Ecto neural progenitor cell (in vitro differentiated cells): ENCODE results near the gene FAM131B.
"Not testable (repeated sequence)": the region's sequence is repeated elsewhere in the genome, so short reads cannot be mapped to it uniquely, and the experiment has no call there.

Experiments
- DNase-seq: peaks from one replicate; pipeline ENCODE4 v3.0.0-alpha.2; 2018; ENCODE audit warnings: low spot score

Gene FAM131B

DNA sequence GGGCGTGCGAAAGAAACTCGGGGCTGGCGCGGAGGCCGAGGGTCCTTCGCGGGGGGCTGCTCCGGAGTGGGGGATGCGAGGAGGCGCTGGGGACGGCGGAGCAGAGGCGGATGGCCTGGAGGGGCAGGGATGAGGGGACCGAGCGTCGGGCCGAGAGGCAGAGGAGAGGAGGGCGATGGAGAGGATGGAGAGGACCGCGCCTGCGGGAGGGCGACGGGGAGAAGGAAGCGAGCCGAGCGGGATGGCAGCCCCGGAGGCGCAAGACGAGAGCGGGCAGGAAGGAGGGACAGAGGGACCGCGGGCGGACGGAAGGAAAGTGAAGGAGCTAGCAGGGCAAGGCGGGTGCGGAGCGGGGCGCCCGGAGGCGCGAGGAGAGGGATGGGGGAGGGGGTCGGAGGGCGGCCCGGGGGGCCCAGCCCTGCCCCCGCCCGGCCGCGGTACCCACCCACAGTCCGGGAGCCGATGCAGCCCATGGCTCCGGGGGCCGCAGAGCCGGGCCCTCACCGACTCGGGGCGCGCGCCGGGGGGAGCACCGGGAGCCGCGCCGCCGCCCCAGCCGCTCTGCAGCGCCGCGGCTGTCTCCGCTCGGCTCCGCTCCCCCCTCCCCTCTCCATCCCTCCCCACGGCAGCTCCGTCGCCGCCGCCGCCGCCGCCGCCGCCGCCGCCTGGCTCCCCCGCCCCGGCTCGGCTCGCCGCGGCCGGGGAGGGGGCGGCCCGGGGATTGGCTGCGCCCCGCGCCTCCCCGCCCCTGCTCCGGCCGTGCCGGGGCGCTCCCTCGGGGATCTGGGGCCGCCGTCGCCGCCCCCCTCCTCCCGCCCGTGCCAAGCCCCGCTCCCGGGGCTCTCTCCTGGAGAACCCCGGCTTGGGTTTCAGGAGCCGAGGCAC lies at the start of gene FAM131B:
Gene FAM131B, minus strand, starts transcription at position 583 of the 885 bp plus-strand sequence. Its CDS starts 110 bp downstream, at position 473.
- DNase-seq, result peak; percentile 62

DNA sequence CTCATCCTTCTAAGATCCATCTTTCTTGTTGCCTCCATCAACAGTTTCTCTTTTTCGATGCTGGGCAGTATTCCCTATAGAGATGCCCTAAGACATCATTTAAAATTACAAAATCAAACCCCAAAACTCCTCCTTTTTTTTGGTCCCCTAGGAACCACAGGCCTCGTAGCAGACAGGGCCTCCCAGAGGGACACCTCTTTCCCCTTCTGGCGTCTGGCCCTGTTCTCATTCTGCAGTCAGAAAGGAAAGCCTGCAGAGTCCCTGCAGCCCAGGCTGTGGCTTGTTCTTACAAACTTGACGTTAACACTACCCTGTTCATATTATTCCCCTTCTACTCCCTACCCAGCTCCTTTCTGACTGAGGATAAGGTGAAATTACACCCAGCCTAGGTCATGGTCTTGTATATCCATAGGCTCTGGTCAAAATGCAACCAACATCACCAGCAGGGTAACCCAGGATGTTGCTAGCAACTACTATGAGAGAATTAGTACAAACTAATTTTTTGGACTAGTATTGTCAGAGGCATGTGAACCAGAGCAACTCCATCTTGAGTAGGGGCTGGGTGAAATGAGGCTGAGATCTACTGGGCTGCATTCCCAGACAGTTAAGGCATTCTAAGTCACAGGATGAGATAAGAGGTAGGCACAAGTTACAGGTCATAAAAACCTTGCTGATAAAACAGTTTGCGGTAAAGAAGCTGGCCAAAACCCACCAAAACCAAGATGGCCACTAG lies 49.6 kb upstream of the FAM131B start:
- DNase-seq, result no peak

DNA sequence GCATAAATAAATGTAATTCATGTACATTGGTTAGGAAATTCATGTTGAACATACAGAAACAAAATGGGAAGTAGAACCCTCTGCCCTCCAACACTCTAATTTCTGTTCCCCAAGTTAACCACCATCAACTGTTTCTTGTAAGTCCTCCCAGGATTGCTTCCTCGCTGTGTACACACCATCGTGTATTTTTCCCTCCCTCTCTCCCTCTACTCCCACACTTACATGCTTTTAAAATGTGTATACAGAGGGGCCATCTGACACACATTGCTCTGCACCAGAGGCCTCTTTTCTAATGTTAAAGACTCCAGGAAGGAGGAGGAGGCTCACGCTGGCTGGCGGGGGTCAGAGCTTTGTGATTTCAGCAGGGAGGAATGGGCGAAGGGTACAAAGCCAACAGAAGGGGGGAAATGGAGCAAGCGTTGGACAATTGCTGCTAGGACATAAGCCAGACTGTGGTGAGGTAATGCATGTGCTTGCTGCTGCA lies 48.0 kb upstream of the FAM131B start:
- no peak for DNase-seq

DNA sequence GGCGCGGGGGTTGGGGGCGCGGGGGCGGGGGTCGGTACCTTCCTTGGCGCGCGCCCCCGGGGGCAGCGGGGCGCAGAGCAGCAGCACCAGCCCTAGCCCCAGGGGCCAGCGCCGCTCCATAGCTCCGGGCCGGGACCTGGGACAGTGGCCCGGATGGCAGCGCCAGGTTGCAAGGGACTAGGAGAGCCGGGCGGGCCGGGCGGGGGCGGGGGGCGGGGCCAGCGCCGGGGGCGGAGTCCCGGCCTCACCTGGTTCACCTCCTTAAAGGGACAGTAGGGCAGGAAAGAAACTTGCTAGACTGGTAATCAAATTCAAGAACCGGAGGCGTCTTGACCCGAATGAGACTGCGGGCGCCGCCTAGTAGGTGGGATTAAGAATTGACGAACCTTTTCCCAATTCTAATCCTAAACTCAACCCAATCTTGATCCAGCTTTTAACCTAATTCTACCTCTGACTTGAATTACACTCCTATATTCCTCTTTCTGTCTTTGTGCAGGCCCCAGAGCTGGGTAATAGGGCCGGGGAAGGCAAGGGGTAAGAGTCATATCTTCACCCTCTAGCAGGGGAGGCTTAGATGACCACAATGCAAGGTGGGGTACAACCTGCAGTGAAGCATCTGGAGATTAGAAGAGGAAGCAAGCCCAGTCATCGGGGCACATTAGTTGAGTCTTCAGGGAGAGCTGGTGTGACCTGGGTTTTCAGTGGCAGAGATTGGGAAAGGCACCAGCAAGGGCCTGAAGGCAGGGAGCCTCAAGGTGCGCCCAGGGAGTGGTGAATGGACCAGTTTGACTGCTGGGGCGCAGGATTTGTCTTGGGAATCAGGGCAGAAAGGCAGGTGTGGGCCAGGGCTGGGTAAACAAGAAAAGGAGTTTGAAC lies 46.4 kb upstream of the FAM131B start, which contains the start of gene EPHA1:
Gene EPHA1, minus strand, starts transcription at position 171 of the 876 bp plus-strand sequence. Its CDS starts 51 bp downstream, at position 120.
- peak; percentile 69 for DNase-seq

DNA sequence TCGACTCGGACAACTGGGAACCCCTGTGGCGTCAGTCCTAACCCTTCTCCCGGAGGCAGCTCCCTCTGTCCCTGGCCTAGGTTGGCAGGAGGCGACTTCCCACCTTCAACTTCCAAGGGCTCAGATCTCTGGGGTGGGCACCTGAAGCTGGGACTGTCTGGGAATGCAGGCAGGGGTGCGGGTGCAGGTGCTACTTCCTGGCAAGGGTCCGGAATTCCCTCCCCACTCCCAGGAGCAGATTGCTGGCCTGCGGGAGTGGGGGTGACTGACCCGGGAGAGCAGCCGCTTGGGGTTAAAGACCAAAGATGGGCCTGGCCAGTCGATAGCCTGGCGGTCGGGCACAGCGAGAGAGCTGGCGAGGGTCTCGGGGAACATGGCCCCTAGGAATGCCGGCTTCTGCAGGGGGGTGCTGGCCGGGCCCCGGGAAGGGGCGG lies 45.8 kb upstream of the FAM131B start:
- no peak for DNase-seq

DNA sequence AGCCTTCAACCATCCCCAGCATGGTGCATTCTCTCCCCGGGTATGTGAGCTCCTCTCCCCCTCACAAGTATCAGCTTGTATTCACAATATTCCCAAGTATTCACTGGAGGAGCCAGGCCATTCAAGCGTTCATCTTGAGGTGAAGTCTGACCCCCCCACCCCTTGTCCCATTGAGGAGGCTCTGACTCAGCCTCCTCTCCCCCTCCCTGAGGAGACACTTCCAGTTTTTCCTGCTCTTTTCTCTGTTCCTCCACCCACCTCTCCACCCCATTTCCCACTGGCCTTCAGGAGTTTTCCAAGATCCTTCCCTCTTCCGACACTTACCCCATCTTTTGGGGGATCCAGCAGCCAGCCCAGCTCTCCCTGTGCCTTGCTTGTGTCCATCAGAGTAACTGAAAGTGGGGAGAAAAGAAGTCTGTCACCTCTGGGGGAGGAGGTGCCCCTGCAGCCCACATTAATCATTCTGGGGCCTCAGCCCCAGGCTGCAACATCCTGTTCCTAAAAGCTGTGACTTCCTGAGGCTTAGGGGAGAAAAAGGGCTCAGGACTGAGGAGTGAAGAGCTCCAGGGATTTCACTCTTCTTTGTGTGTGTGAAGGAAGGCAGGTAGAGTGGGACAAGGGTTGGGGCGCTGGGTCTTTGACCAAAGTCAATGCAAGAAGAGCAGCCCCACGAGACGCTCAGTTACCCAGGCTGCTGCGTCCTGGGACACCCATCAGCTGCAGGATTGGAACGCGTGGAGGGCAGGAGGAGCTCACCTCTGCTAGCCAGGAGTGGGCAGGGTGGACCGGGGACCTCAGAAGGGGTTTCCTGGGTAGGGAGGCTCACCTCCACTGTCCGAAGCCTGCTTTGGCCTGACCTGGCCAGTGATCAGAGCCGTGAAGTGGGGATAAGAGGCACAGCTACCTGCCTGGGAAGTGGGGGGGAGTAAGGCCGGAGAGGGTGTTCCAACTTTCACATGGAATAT lies 45.1 kb upstream of the FAM131B start:
- DNase-seq, result no peak

DNA sequence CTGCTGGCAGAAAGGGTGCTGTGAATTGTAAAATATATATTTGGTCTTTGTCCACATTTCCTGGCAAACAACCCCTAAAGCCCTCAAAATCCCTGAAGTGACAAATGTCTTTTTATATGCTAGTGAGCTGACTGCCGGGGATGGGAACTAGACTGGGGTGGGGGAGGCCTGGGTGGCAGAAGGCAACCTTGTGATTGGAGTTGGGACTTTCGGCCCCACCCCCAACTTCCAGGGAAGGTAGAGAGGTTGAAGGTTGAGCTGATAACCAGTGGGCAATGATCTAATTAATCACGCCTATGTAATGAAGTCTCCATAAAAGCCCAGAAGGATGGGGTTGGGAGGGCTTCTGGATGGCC lies 43.5 kb upstream of the FAM131B start:
- no peak for DNase-seq

DNA sequence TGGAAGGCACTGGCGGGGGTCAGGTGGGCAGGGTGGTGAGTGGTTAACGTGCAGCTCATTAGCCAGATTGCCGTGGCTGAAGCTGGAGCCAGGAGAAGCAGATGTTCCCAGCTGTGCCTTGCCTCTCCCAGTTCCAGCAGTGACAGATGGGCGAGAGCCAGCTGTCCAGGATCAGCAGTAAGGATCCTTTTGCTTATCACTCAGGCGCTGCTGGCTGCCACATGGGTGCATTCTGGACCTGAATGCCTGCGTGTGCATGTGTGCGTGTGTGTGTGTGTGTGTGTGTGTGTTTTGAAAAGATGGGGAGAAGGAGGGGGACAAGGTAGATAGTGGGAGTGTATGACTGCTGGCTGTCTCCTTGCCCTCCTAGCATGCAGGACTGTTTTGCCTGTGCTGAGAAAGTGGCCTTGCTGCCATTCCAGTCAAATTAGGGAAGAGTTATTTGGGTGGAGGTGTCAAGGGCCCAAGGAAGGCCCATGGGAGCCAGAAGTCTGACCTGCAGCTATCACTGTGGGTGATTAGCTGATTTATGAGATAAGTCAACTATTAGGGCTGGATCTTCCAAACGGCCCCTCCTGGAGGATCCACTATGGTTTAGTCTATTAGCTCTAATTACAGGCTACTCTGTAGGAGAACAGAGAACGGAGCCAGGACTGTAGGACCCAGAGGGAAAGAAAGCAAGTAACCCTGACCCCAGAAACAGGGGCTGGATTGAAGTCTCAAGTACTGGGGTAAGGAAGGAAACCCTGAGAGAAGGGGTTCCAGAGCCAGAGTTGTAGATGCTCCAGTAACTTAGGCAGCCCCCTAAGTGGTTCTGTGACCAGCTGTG lies 42.9 kb upstream of the FAM131B start:
- DNase-seq, result no peak

DNA sequence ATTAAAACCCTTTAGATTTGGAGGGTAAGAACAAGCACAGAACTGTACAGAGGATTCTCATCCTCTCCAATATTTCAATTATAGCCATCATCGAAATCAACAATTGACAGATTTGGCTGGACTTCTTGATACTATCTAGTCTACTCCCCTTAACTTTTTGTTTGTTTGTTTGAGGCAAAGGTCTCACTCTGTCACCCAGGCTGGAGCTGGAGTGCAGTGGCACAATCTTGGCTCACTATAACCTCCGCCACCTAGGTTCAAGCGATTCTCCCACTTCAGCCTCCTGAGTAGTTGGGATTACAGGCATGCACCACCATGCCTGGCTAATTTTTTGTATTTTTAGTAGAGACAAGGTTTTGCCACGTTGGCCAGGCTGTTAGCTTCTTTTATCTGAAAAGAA lies 39.7 kb upstream of the FAM131B start:
- not testable (repeated sequence) for DNase-seq

DNA sequence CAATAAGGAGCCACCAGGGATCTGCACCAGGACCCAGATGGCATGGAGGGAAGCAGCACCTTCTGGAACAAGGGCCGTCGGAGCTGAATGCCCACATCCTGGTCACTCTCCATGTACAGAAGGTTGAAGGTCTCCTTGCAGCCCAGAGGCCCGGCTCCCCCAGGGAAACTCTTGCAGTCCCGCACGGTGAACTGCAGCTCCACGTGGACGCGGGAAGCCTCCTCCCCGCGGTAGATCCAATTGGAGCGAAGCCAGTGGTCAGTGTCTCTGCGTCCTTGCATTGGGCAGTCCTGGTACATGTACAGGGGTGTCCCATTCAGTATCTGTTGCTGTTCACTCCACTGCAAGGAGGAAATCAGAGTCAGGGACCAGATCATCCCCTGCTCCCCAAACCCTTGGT lies 38.8 kb upstream of the FAM131B start:
- DNase-seq, result no peak

DNA sequence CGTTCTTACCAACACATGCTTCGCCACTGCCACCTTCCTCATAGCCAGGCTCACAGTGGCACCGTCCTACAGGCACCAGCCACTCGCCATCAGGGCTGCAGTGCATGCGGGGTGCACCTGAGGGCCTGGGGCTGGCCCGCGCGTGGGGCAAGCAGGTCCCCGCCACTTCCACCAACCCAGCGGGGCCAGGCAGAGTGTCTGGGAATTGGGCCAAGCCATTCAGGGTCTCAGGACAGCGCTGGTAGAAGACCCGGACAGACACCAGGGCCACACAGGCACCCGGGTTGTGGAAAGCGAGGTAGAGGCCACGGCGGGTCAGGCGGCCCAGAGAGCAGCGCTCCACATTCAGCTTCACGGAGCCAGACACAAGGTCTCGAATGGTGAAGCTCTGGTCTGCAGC lies 37.1 kb upstream of the FAM131B start:
- no peak for DNase-seq

DNA sequence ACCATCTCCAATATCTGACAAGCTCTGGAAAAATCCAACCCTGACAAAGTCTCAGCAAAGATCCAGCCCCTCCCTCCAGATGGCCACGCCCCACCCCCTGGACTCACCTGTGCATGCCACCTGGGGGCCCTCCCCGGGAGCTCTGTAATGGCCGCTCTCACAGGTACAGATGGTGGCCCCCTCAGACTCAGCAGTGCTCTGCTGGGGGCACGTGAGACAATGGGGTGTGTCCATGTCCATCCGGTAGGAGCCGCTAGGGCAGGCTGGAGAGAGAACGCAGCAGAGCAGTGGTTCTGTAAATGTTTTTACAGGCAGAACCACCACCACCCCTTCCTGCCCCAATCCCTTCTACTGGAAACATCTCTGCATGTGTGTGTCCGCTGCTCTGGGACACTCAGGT lies 36.6 kb upstream of the FAM131B start:
- DNase-seq, result no peak

DNA sequence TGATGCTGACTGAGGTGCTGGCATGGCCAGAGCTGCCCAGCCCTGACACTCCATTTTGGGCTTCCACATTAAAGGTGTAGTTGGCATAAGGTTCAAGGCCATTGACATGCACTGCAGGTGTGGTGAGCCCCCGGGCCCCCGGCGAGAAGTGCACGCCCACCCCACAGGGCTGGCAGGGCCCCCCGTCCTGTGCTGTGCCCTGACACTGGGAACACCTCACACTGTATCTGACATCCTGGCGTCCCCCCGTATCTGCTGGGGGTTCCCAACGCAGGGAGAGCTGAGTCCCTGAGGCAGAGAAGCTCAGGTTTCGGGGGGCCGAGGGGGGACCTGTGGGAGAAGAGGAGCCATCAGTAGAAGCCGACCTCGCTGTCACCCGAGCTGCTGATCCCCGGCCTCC lies 36.1 kb upstream of the FAM131B start:
- no peak for DNase-seq

DNA sequence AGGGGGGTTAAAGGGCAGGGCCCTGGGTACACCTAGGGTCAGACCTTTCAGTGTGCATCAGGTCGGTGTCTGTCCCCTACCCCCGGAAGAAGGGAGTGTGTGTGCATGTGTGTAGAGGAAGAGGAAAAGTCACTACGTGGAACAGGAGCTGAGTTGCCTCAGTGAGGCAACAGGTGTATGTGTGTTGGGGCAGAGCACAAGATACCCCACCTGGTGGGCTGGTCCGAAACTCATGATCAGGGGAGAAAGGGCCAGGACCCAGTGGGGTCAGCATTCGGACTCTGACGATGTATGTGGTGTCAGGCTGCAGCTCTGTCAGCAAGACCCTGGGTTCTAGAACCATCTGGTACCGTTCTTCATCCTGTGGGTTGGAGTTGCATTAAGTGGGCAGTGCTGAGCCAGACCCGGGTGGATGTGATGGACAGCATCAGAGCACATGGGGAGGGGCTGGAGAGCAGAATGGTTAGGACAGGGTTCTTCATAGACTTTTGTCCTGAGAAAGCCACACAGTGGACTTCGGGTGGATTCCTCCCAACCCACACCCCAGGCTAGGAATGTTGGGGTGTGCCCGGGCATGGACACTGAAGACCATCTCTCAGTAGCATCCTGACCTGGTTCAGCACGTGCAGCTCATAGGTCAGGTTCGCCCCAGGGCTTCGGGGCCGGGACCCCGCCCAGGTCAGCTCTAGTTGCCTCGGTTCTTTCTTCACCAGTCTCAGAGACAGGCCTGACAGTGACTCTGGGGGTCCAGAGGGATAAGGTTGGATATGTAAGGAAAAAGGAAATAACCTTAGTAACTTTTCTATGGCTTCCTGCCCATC lies 35.4 kb upstream of the FAM131B start:
- no peak for DNase-seq

DNA sequence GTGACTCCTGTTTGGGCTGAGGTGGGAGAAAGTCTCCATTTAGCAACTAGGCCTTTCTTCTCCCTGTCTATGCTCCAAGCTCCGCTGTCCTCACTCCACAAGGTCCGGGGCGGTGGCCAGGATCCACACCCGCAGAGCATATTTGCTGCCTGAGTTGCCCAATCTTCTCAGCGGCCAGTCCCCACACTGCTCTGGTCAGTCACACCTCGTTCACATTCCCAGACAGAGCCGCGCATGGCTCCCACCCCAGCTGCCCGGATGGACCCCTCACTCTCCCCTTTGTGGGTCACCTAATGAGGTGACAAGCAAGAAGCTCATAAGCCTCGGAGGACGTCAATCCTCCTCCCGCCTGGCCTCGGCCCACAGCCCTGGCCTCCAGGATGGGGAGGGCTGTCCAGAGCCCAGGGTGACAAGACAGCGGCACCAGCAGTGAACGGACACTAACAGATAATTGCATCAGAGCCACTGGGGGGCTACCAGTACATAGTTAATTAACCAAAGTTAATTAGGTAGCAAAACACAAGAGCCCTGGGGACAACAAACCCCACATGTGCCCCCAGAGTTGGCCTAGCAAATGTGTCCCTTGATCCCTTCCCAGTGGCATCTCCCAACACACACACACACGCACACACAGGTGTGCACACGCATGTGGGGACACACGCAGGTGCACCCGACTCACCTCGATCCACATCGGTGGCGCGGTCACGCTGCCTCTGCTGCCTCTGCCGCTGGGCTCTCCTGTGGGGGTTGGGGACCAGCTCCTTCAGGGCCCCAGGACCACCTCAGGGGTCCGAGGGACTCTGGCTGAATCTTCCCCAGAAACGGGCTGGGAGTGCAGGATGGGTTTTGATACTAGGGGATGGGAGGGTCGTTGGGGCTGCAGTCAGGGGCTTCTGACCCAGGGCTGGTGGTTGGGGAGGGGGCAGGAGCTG lies 34.4 kb upstream of the FAM131B start:
- no peak for DNase-seq

DNA sequence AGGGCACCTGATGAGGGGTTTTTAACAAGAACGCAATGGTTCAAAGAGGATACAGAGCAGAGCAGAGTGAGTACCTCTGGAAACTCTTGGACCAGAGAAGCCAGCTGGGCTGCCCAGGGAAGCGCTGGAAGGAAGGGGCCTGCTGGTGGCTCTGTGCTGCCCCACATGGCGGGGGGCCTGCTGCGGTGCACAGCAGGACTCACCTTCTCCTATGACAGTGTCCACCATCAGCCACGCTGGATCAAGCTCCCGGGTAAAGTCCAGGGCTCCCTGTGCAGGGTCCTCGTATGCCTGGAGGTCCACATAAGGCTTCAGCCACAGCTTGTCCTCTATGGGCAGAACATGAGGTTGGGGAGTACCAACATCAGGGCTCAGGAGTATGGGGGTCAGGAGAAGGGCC lies 33.7 kb upstream of the FAM131B start:
- no peak for DNase-seq

DNA sequence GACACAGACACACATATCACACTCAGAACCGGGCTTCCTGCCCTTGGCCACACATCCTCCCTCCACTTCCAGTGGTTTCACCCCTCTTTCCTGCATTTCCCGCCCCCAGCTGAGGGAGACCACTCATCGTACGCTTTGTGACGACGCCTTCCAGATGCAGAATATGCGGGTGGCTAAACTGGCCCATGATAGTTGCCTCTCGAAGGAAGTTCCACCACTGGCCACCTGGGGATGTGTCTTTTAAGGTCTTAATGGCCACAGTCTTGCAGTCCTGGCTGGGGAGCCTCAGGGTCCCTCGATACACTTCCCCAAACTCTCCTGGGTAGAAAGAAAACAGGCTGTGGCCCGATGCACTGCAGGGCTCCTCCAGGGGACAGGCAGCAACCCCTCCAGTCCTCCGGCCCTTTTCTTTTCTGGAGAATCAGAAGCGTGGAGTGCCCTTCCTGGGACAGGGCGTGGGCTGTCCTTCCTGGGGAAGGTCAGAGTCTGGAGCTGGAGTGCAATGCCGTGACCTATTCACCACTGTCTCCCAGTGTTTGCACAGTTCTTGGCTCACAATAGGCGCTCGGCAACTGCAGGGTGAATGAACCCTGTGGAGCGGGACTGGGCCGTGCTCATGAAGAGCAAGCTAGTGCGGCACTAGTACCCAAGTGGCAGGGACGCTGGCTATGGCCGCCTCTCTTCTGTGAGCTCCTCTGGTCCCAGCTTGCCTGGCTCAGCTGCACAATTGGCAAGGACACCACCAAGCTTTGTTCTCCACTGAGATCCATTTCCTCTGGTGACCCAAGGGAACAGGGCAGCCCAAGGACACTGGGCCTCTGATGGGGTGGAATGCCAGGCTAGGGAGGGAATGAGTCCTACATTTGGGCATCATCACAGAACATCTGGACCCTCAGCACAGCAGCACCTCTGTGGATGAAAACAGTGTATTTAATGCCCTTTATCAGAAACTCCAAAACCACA lies 33.0 kb upstream of the FAM131B start:
- no peak for DNase-seq
